H4 (cell line): ENCODE results near the gene TRPV2. TPM values are rescaled to one million over a fixed set of nuclear protein-coding genes. Genes with fewer than 3 reads are reported as not detected.

Experiments used
- DNase-seq: peaks from one replicate; pipeline ENCODE4 v3.0.0-alpha.2; 2015; ENCODE audit warnings: low spot score
- total RNA-seq: library from RNA; depleted of rRNA; stranded (reverse); fragments of >200 nt; shearing (Covaris generic); gene quantifications from 2 replicates; pipeline ENCODE4 v1.2.3, GENCODE V29; 2014

Gene TRPV2
- total RNA-seq, 1 experiment from 2014 or later: 5.5 TPM

GRCh38 chr17:16455997-16456741 lies 40.8 kb downstream of the TRPV2 start:
- no peak for DNase-seq

- DNase-seq: no peak
Observed at GRCh38 chr17:16456742-16457316, 41.5 kb downstream of the TRPV2 start.

DNA sequence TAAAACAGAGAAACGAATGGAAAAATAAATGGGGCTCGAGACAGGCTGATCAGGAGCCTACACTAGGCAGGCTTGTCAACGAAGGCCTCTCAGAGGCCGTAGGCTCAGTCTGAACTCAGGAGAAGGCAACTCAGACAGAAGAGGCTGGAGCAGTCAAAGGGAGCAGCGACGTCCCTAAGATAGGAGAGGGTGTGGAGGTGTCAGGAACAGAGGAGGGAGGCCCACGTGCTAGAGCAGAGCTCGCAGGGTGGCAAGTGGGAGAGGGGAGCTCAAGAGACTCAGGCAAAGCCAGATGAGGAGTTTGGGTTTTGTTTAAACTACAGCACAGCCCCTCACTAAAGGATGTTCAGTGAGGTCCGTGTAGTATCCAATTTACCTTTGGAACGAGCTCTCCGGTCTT lies 43.9 kb downstream of the TRPV2 start:
- DNase-seq: no peak

GRCh38 chr17:16459855-16460550 lies 44.6 kb downstream of the TRPV2 start:
- no peak for DNase-seq

GRCh38 chr17:16460796-16461605 lies 45.6 kb downstream of the TRPV2 start:
- DNase-seq: no peak

GRCh38 chr17:16461606-16461866 lies 46.2 kb downstream of the TRPV2 start:
- DNase-seq: no peak

DNA sequence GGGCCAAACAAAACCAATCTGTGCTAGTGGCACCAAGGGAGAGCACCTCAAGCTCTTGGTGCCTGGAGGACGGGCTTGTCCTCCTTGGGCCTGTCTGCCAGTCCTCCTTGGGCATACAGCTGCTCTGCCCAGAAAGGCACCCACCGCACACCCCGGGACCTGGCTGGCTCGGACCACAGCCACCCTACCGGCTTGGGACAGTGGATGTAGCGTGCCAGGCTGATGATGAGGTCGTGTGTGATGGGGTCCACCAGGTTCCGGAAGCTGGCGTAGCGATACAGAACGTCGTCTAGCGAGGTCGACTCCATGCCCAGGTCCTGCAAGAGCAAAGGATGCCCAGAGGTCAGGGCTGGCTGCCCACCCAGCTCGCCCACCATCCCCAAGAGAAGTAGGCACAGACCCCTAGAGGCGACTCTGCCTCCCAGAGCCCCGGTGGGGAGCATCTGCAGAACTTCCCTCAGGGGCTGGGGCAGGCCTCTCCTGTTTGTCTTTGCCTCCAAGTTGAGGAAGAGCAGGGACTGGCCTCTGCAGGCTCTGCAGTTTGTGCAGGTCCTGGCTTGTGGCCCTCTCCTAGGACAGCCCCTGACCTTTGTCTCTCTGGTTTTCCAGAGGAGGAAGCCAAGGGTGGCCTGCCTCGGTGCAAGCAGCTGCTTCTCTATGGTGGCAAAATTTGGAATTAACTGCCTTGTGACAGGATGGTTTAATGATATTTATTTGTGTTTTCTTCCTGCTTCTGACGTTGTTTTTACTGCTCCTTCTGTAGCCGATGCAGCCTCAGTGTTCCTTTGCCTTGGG lies 46.9 kb downstream of the TRPV2 start:
- DNase-seq: no peak

- DNase-seq: peak; percentile 78
Observed at GRCh38 chr17:16463358-16464302, 48.3 kb downstream of the TRPV2 start.

GRCh38 chr17:16464303-16465051 lies 49.1 kb downstream of the TRPV2 start:
- no peak for DNase-seq

DNA sequence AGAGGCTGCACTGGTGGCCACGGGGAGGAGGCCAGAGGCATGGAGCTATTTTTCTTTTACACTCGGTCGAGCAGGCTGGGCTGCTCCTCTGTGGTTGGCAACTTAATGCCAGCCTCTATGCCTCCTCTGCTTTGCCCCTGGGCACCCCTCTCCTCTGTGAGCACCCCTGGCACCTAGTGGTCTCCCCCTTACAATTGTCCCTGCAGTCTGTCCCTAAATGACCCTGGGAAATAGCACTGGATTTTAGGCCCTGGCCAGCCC lies 49.6 kb downstream of the TRPV2 start:
- no peak for DNase-seq

GRCh38 chr17:16465861-16466338 lies 50.5 kb downstream of the TRPV2 start:
- DNase-seq: no peak

GRCh38 chr17:16466407-16466806 lies 51.0 kb downstream of the TRPV2 start:
- no peak for DNase-seq

GRCh38 chr17:16467044-16467443 lies 51.7 kb downstream of the TRPV2 start:
- no peak for DNase-seq

DNA sequence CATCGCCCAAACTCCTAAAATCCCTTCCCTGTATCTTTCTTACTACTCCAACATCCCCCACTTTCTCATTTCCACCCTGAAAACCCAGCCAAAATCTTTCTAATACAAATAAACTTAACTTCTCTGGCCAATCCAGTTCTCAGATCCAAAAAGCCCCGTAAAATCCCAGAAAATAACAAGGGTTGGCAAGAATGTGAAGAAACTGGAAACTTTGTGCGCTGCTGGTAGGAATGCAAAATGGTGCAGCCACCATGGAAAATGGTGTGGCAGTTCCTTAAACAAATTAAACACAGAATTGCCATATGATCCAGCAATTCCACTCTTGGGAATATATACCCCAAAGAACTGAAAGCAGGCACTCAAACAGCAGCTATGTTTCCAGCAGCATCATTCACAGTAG lies 52.5 kb downstream of the TRPV2 start:
- DNase-seq: no peak

GRCh38 chr17:16468428-16468992 lies 53.1 kb downstream of the TRPV2 start:
- no peak for DNase-seq

- DNase-seq: no peak
Observed at GRCh38 chr17:16470265-16470664, 54.9 kb downstream of the TRPV2 start.

- DNase-seq: no peak
Observed at GRCh38 chr17:16471295-16471694, 55.9 kb downstream of the TRPV2 start.

DNA sequence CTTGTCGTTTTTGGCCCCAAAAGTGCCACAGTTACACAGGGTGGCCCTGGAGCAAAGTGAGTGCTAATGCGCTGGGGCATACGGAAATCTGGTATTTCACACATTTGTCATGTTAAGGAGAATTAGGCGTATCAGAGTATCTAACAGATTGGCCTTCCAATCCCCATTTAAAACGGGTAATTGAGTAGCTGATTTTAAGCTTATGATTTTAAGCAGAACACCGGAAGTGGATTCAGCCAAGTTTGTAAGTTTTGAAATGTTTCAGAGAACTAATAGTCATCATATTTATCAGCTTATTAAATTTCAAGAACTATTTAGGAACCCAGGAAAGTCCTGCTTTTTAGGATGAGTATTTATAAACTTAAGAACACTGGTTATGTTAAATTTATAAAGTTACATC lies 57.2 kb downstream of the TRPV2 start:
- DNase-seq: no peak
